B cell (primary cell): ENCODE measurements around the gene ARHGEF4.

Experiments used
- CTCF ChIP-seq: fragments of 200-600 bp; IDR thresholded peaks from one replicate; pipeline ENCODE4 v1.8.0; 2022; ENCODE audit warnings: antibody characterized with exemption, mild to moderate bottlenecking
- EZH2 ChIP-seq: IDR thresholded peaks from 2 replicates; pipeline ENCODE4 v1.6.1; 2012; ENCODE audit warnings: borderline replicate concordance, low read depth, mild to moderate bottlenecking, moderate library complexity, low read length; ENCODE audit not compliant: insufficient read depth, poor library complexity, severe bottlenecking

GRCh38 chr2:130853391-130853790, 16.7 kb downstream of the ARHGEF4 start:
- TF ChIP-seq EZH2 (no peak), CTCF (no peak)
